ENCODE results near the gene BDNF.
"Not testable (repeated sequence)": the region's sequence is repeated elsewhere in the genome, so short reads cannot be mapped to it uniquely, and the experiment has no call there.

DNA sequence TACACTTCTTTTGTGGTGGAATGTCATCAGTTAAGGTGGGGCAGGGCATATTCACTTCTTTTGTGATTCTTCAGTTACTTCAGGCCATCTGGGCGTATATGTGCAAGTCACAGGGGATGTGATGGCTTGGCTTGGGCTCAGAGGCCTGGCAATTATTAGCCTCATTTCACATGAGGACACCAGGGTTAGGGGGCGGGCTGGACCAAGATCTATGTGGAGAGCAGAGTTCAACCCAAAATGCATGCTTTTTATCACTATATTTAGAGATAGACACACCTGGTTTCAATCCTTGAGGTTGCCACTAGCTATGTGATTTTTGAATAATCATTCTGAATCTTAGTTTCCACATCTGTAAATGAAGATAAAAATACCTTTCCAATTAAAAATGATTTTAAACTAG is 65.5 kb downstream of the BDNF start:
- TF ChIP-seq POLR2A (IDR thresholded peaks at IDR 0.05; ENCODE audit: control extremely low read depth in 1 of 2, low read depth in 2 of 2, low read length in 2 of 2): not testable (repeated sequence)
- TF ChIP-seq POLR2AphosphoS5 (IDR thresholded peaks at IDR 0.05; ENCODE audit: low read depth, low read length): peak; percentile 24; the same call in 1 of the 2 replicates
